NCI-H2227 (cell line): ENCODE results near the gene ADGRD1.

Experiments
- DNase-seq: peaks from one replicate; lab custom pipeline; 2025; ENCODE audit not compliant: unreplicated experiment; lab: John Stamatoyannopoulos, UW

The ADGRD1 gene

GRCh38 chr12:131020326-131021153 is 66.8 kb downstream of the ADGRD1 start:
- no peak for DNase-seq

GRCh38 chr12:131021154-131021541 is 67.4 kb downstream of the ADGRD1 start:
- no peak for DNase-seq

GRCh38 chr12:131024026-131024425 is 70.3 kb downstream of the ADGRD1 start:
- DNase-seq, result no peak

- DNase-seq, result no peak
Observed at GRCh38 chr12:131024721-131025120, 71.0 kb downstream of the ADGRD1 start.

GRCh38 chr12:131025234-131025633 is 71.5 kb downstream of the ADGRD1 start:
- no peak for DNase-seq

GRCh38 chr12:131025939-131026702 is 72.4 kb downstream of the ADGRD1 start:
- no peak for DNase-seq

- DNase-seq, result no peak
Observed at GRCh38 chr12:131026754-131027153, 73.0 kb downstream of the ADGRD1 start.

- DNase-seq, result no peak
Observed at GRCh38 chr12:131027264-131027663, 73.6 kb downstream of the ADGRD1 start.

GRCh38 chr12:131027876-131028586 is 74.3 kb downstream of the ADGRD1 start:
- no peak for DNase-seq

- DNase-seq, result no peak
Observed at GRCh38 chr12:131028587-131029338, 75.1 kb downstream of the ADGRD1 start.

- no peak for DNase-seq
Observed at GRCh38 chr12:131030472-131031328, 77.0 kb downstream of the ADGRD1 start.

- no peak for DNase-seq
Observed at GRCh38 chr12:131032082-131032750, 78.5 kb downstream of the ADGRD1 start.

GRCh38 chr12:131033486-131033885 is 79.8 kb downstream of the ADGRD1 start:
- no peak for DNase-seq

GRCh38 chr12:131033886-131034482 is 80.3 kb downstream of the ADGRD1 start:
- DNase-seq, result no peak

GRCh38 chr12:131034631-131035244 is 81.0 kb downstream of the ADGRD1 start:
- no peak for DNase-seq

GRCh38 chr12:131035245-131035681 is 81.6 kb downstream of the ADGRD1 start:
- DNase-seq, result no peak

- DNase-seq, result no peak
Observed at GRCh38 chr12:131038159-131038558, 84.5 kb downstream of the ADGRD1 start.
